Mesothelial cell of epicardium (in vitro differentiated cells): Measurements from ENCODE around the gene MSGN1. TPM values are rescaled to one million over a fixed set of nuclear protein-coding genes. Genes with fewer than 3 reads are reported as not detected.

Experiments used
- DNase-seq, 2 experiments: peaks; one replicate each; pipeline ENCODE4 v3.0.0; 2021; ENCODE audit warnings: low spot score in 2 of 2; ENCODE audit not compliant: unreplicated experiment in 2 of 2
- H3K27ac Mint-ChIP-seq: 2 replicates; pipeline ENCODE4 v1.8.0; 2021; ENCODE audit warnings: mixed read lengths
- H3K27me3 Mint-ChIP-seq: 2 replicates; pipeline ENCODE4 v1.8.0; 2021; ENCODE audit warnings: low read depth, mixed read lengths
- H3K36me3 Mint-ChIP-seq: 2 replicates; pipeline ENCODE4 v1.8.0; 2021; ENCODE audit warnings: mixed read lengths
- H3K4me1 Mint-ChIP-seq: 2 replicates; pipeline ENCODE4 v1.8.0; 2021; ENCODE audit warnings: mixed read lengths
- H3K4me3 Mint-ChIP-seq: 2 replicates; pipeline ENCODE4 v1.8.0; 2021; ENCODE audit warnings: mild to moderate bottlenecking, moderate library complexity, mixed read lengths
- H3K9me3 Mint-ChIP-seq: 2 replicates; pipeline ENCODE4 v1.8.0; 2021; ENCODE audit warnings: mixed read lengths
- total RNA-seq: library from RNA; stranded (reverse); gene quantifications from 3 replicates; pipeline ENCODE4 v1.2.1, GENCODE V29; 2021
- TF ChIP-seq, protein P1 (sequence below): fragments of 200-600 bp; sonication (generic); IDR thresholded peaks from one replicate; pipeline ENCODE4 v1.5.0; 2021; ENCODE audit warnings: antibody characterized with exemption; ENCODE audit not compliant: unreplicated experiment

MSGN1 gene
- total RNA-seq, 1 donor from 2014 or later, result not detected

- no peaks in the 10 kb centered on the region for H3K36me3 Mint-ChIP-seq
- H3K27me3 Mint-ChIP-seq, result peaks cover 49% of the 10 kb centered on the region
Observed at GRCh38 chr2:17843457-17843856, 27.2 kb downstream of the MSGN1 start.

GRCh38 chr2:17845806-17846205 is 29.5 kb downstream of the MSGN1 start:
- no peak for DNase-seq
- TF ChIP-seq, protein P1, sequence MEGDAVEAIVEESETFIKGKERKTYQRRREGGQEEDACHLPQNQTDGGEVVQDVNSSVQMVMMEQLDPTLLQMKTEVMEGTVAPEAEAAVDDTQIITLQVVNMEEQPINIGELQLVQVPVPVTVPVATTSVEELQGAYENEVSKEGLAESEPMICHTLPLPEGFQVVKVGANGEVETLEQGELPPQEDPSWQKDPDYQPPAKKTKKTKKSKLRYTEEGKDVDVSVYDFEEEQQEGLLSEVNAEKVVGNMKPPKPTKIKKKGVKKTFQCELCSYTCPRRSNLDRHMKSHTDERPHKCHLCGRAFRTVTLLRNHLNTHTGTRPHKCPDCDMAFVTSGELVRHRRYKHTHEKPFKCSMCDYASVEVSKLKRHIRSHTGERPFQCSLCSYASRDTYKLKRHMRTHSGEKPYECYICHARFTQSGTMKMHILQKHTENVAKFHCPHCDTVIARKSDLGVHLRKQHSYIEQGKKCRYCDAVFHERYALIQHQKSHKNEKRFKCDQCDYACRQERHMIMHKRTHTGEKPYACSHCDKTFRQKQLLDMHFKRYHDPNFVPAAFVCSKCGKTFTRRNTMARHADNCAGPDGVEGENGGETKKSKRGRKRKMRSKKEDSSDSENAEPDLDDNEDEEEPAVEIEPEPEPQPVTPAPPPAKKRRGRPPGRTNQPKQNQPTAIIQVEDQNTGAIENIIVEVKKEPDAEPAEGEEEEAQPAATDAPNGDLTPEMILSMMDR, result no peak
- Mint-ChIP-seq H3K27me3 (peaks cover 38% of the 10 kb centered on the region), H3K9me3 (no peaks in the 10 kb centered on the region), H3K4me1 (no peaks in the 10 kb centered on the region), H3K36me3 (no peaks in the 10 kb centered on the region), H3K27ac (no peak overlapping the region), H3K4me3 (no peak overlapping the region)

More at GRCh38 chr2:17843457-17843856, 27.2 kb downstream of the MSGN1 start:
- no peak overlapping the region for H3K27ac Mint-ChIP-seq
- H3K9me3 Mint-ChIP-seq, result no peaks in the 10 kb centered on the region
- H3K4me3 Mint-ChIP-seq, result no peak overlapping the region
- no peak for DNase-seq
- TF ChIP-seq, protein P1, result no peak
- no peaks in the 10 kb centered on the region for H3K4me1 Mint-ChIP-seq

- TF ChIP-seq, protein P1, result no peak
- H3K27me3 Mint-ChIP-seq, result peaks cover 34% of the 10 kb centered on the region
- no peaks in the 10 kb centered on the region for H3K36me3 Mint-ChIP-seq
- H3K9me3 Mint-ChIP-seq, result no peaks in the 10 kb centered on the region
- H3K27ac Mint-ChIP-seq, result no peak overlapping the region
- H3K4me1 Mint-ChIP-seq, result no peaks in the 10 kb centered on the region
- H3K4me3 Mint-ChIP-seq, result no peak overlapping the region
- no peak for DNase-seq
Observed at GRCh38 chr2:17846676-17847075, 30.4 kb downstream of the MSGN1 start.

GRCh38 chr2:17847236-17847635 is 31.0 kb downstream of the MSGN1 start:
- Mint-ChIP-seq H3K27me3 (peaks cover 31% of the 10 kb centered on the region), H3K36me3 (no peaks in the 10 kb centered on the region), H3K4me1 (no peaks in the 10 kb centered on the region)

GRCh38 chr2:17849275-17849674 is 33.0 kb downstream of the MSGN1 start:
- DNase-seq, result no peak

More at GRCh38 chr2:17847236-17847635, 31.0 kb downstream of the MSGN1 start:
- Mint-ChIP-seq H3K4me3 (no peak overlapping the region), H3K27ac (no peak overlapping the region), H3K9me3 (no peaks in the 10 kb centered on the region)
- TF ChIP-seq, protein P1, result no peak
- no peak for DNase-seq

More at GRCh38 chr2:17849275-17849674, 33.0 kb downstream of the MSGN1 start:
- Mint-ChIP-seq H3K36me3 (no peaks in the 10 kb centered on the region), H3K4me3 (no peak overlapping the region), H3K27ac (no peak overlapping the region), H3K9me3 (no peaks in the 10 kb centered on the region), H3K4me1 (no peaks in the 10 kb centered on the region), H3K27me3 (peaks cover 25% of the 10 kb centered on the region)
- TF ChIP-seq, protein P1, result no peak
